Cardiac muscle cell (in vitro differentiated cells and primary cell): ENCODE measurements around the gene FOXC1. TPM values are rescaled to one million over a fixed set of nuclear protein-coding genes. Genes with fewer than 3 reads are reported as not detected.
A peak's percentile ranks its signal among the peaks of the same experiment; 100 is the strongest.

ENCODE experiments used
- DNase-seq, 2 donors: peaks; one replicate each; pipeline versions ENCODE4 v3.0.0 to v3.0.0-alpha.2; 2010 to 2017; ENCODE audit warnings: low read depth in 1 of 2, low spot score in 1 of 2
- H3K27ac ChIP-seq: fragments of 200-600 bp; sonication (generic); 2 replicates; pipeline ENCODE4 v1.5.1; 2016
- H3K27me3 ChIP-seq: fragments of 200-600 bp; sonication (generic); 2 replicates; pipeline ENCODE4 v1.6.0; 2016; ENCODE audit warnings: control low read depth
- H3K36me3 ChIP-seq: fragments of 200-600 bp; sonication (generic); 2 replicates; pipeline ENCODE4 v1.5.1; 2016; ENCODE audit warnings: control low read depth
- H3K4me1 ChIP-seq: fragments of 200-600 bp; sonication (generic); 2 replicates; pipeline ENCODE4 v1.8.1; 2017; ENCODE audit warnings: low read depth, mild to moderate bottlenecking, mixed run types
- H3K4me3 ChIP-seq: fragments of 200-600 bp; sonication (generic); 2 replicates; pipeline ENCODE4 v1.5.1; 2016; ENCODE audit warnings: mild to moderate bottlenecking
- H3K9me3 ChIP-seq: fragments of 200-600 bp; sonication (generic); 2 replicates; pipeline ENCODE4 v1.5.1; 2017; ENCODE audit warnings: low read depth, mild to moderate bottlenecking, control low read depth
- polyA plus RNA-seq: library from polyadenylated mRNA; unstranded; fragments of >200 nt; fragmentation: Nextera tagmentation; extraction: Ambion mirVana; gene quantifications from 2 replicates; pipeline ENCODE4 v1.2.1, GENCODE V29; 2016
- total RNA-seq: library from RNA; depleted of rRNA; stranded (reverse); fragments of >200 nt; gene quantifications from 2 replicates; pipeline ENCODE4 v1.2.3, GENCODE V29; 2016
- TF ChIP-seq, protein P1 (sequence below): IDR thresholded peaks from 2 replicates; pipeline ENCODE4 v1.5.1; 2012; ENCODE audit warnings: low read depth, mild to moderate bottlenecking, low read length

The FOXC1 gene
- total and polyA plus RNA-seq, 2 experiments from 2014 or later, result 2.5 to 3.4 TPM

DNA sequence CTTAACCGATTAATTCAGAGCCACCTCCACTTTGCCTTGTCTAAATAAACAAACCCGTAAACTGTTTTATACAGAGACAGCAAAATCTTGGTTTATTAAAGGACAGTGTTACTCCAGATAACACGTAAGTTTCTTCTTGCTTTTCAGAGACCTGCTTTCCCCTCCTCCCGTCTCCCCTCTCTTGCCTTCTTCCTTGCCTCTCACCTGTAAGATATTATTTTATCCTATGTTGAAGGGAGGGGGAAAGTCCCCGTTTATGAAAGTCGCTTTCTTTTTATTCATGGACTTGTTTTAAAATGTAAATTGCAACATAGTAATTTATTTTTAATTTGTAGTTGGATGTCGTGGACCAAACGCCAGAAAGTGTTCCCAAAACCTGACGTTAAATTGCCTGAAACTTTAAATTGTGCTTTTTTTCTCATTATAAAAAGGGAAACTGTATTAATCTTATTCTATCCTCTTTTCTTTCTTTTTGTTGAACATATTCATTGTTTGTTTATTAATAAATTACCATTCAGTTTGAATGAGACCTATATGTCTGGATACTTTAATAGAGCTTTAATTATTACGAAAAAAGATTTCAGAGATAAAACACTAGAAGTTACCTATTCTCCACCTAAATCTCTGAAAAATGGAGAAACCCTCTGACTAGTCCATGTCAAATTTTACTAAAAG, 2.7 kb downstream of the FOXC1 start:
- Histone ChIP-seq H3K4me1 (peaks cover 11% of the 10 kb centered on the region), H3K27me3 (peaks cover 91% of the 10 kb centered on the region), H3K9me3 (no peaks in the 10 kb centered on the region), H3K27ac (no peak overlapping the region), H3K4me3 (peak overlapping the region; percentile 51), H3K36me3 (no peaks in the 10 kb centered on the region)
- DNase-seq, result no peak
- TF ChIP-seq, protein P1, sequence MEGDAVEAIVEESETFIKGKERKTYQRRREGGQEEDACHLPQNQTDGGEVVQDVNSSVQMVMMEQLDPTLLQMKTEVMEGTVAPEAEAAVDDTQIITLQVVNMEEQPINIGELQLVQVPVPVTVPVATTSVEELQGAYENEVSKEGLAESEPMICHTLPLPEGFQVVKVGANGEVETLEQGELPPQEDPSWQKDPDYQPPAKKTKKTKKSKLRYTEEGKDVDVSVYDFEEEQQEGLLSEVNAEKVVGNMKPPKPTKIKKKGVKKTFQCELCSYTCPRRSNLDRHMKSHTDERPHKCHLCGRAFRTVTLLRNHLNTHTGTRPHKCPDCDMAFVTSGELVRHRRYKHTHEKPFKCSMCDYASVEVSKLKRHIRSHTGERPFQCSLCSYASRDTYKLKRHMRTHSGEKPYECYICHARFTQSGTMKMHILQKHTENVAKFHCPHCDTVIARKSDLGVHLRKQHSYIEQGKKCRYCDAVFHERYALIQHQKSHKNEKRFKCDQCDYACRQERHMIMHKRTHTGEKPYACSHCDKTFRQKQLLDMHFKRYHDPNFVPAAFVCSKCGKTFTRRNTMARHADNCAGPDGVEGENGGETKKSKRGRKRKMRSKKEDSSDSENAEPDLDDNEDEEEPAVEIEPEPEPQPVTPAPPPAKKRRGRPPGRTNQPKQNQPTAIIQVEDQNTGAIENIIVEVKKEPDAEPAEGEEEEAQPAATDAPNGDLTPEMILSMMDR, result no peak

DNA sequence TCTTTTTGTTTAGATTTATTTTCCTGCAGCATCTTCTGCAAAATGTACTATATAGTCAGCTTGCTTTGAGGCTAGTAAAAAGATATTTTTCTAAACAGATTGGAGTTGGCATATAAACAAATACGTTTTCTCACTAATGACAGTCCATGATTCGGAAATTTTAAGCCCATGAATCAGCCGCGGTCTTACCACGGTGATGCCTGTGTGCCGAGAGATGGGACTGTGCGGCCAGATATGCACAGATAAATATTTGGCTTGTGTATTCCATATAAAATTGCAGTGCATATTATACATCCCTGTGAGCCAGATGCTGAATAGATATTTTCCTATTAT, 3.2 kb downstream of the FOXC1 start:
- Histone ChIP-seq H3K9me3 (no peaks in the 10 kb centered on the region), H3K4me1 (peaks cover 9% of the 10 kb centered on the region), H3K27ac (no peak overlapping the region), H3K36me3 (no peaks in the 10 kb centered on the region), H3K27me3 (peaks cover 91% of the 10 kb centered on the region), H3K4me3 (peak overlapping the region; percentile 51)
- TF ChIP-seq, protein P1, result no peak
- DNase-seq, result peak in 1 of 2 donors; percentile 68

DNA sequence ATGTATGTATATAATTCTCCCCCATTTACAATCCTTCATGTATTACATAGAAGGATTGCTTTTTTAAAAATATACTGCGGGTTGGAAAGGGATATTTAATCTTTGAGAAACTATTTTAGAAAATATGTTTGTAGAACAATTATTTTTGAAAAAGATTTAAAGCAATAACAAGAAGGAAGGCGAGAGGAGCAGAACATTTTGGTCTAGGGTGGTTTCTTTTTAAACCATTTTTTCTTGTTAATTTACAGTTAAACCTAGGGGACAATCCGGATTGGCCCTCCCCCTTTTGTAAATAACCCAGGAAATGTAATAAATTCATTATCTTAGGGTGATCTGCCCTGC, 3.6 kb downstream of the FOXC1 start:
- Histone ChIP-seq H3K36me3 (no peaks in the 10 kb centered on the region), H3K27me3 (peaks cover 91% of the 10 kb centered on the region), H3K4me1 (peaks cover 9% of the 10 kb centered on the region), H3K9me3 (no peaks in the 10 kb centered on the region), H3K27ac (no peak overlapping the region), H3K4me3 (peak overlapping the region; percentile 51)
- TF ChIP-seq, protein P1, result no peak
- no peak for DNase-seq

DNA sequence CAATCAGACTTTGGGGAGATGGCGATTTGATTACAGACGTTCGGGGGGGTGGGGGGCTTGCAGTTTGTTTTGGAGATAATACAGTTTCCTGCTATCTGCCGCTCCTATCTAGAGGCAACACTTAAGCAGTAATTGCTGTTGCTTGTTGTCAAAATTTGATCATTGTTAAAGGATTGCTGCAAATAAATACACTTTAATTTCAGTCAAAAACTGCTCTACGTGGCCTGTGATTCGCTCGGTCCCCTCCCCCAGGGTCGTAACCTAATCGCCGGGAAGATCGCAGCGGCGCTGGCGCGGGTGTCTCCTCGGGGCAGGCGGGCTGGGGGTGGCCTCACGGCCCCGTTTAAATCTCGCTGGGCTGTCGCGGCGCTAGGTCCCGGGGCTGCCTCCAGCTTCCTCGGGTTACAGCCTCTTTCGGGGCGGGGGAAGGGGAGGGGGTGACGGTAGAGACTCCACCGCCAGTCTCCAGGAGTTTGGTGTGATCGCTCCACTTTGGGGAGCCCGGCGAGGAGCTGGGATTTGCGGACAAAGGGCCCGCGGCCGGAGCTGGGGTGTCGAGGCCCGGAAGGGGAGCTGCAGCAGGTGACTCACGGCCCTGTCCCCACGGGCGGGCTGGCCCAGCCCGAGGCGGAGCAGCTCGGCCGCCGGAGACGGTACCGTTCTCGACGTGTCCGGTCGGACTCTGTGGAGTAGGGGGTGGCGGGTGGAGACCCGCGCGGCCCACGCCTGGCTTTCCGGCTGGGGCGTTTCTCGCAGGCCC, 4.2 kb downstream of the FOXC1 start:
- Histone ChIP-seq H3K27ac (no peak overlapping the region), H3K9me3 (no peaks in the 10 kb centered on the region), H3K4me3 (peak overlapping the region; percentile 51), H3K4me1 (peaks cover 9% of the 10 kb centered on the region), H3K27me3 (peaks cover 91% of the 10 kb centered on the region), H3K36me3 (no peaks in the 10 kb centered on the region)
- TF ChIP-seq, protein P1, result no peak
- peak; percentile 54 to 55 for DNase-seq

DNA sequence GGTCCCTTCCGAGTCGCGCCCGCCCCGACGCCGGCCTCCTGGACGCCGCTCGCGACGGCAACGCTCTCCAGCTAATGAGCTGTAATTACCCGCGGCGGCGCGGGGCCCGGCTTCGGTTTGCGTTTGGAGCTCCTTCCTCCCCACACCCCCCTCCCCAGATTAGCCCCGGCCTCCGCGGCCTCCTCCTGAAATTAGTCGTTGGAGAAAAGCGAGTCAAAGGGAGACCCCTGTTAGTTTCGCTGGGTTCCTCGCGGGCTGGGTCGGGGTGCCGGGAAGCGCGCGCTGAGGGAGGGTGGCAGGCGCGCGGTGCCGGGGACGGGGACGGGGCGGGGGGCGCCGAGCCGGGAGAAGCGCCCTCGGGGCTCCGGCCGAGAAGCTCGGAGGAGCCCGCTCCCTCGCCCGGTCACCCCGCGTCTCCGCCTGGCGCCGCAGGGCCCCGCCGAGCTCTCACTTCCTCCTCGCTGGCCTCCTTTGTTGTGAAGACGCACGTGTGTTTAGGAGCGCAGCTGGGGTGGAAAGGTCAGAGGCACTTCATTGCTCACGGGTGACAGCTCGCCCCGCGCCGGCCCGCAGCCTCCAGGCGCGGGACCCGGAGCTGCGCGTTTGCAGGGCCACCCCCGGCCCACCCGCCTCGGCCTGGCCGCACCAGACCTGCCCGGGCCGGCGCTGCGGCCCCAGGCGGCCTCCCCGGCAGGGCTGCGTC, 4.9 kb downstream of the FOXC1 start:
- Histone ChIP-seq H3K9me3 (no peaks in the 10 kb centered on the region), H3K36me3 (no peaks in the 10 kb centered on the region), H3K27ac (no peak overlapping the region), H3K4me1 (peaks cover 9% of the 10 kb centered on the region), H3K27me3 (peaks cover 93% of the 10 kb centered on the region), H3K4me3 (peak overlapping the region; percentile 51)
- TF ChIP-seq, protein P1, result no peak
- DNase-seq, result no peak
